Adrenal gland (tissue), 12 donors: Measurements from ENCODE around the gene GC. TPM values are rescaled to one million over a fixed set of nuclear protein-coding genes. Genes with fewer than 3 reads are reported as not detected.

Source experiments
- DNase-seq, 7 donors: peaks; one replicate each; pipeline ENCODE4 v3.0.0-alpha.2; 2019 to 2020
- H3K27ac ChIP-seq, 5 donors: fragments of 200-600 bp; sonication (generic) in 4 of 5; 1 replicate in 3 of 5; 2 replicates in 2 of 5; pipeline versions ENCODE4 v1.5.1 to v1.8.0; 2016 to 2020; ENCODE audit warnings: mild to moderate bottlenecking in 1 of 5
- H3K27me3 ChIP-seq: fragments of 200-600 bp; 2 replicates; pipeline ENCODE4 v1.8.0; 2021
- H3K36me3 ChIP-seq, 2 donors: fragments of 200-600 bp; replicated peaks in 1 of 2; 1 replicate in 1 of 2; 2 replicates in 1 of 2; pipeline versions ENCODE4 v1.5.1 to v1.8.0; 2018 to 2022
- H3K4me1 ChIP-seq, 2 donors: fragments of 200-600 bp; replicated peaks in 1 of 2; 1 replicate in 1 of 2; 2 replicates in 1 of 2; pipeline versions ENCODE4 v1.5.1 to v1.8.0; 2018 to 2021
- H3K4me3 ChIP-seq, 4 donors: fragments of 200-600 bp; sonication (generic) in 3 of 4; one replicate each; pipeline ENCODE4 v1.5.1; 2016 to 2018
- H3K9me3 ChIP-seq, 3 donors: fragments of 200-600 bp; sonication (generic) in 1 of 3; replicated peaks in 1 of 3; 1 replicate in 2 of 3; 2 replicates in 1 of 3; pipeline versions ENCODE4 v1.5.1 to v1.8.0; 2016 to 2021
- CTCF ChIP-seq, 6 experiments: fragments of 450-650 bp in 4 of 6; fragments of 200-600 bp in 2 of 6; sonication (generic) in 1 of 6; IDR thresholded peaks; 1 replicate in 5 of 6; 2 replicates in 1 of 6; pipeline versions ENCODE4 v1.5.1 to v1.8.0; 2016 to 2021; ENCODE audit warnings: antibody characterized with exemption in 6 of 6, mild to moderate bottlenecking in 2 of 6, moderate library complexity in 1 of 6
- POLR2A ChIP-seq, 2 donors: fragments of 450-650 bp; IDR thresholded peaks; one replicate each; pipeline ENCODE4 v1.6.1; 2017; ENCODE audit warnings: antibody characterized with exemption in 2 of 2, mild to moderate bottlenecking in 2 of 2, moderate library complexity in 1 of 2
- WGBS, 4 donors: extraction: QIAGEN DNeasy Blood & Tissue Kit in 2 of 4; methylation state at CpG; one replicate each; pipeline versions ENCODE4 v1.1.5 to v1.1.7; 2013 to 2017; 5-methylcytosine and 5-hydroxymethylcytosine counted together
- intact Hi-C, 2 donors: fragments of 100-400 bp; cut with DNase I; formaldehyde crosslinking; loops; one replicate each; pipeline versions ENCODE4 v1.14.1 to v1.15.0; 2022 to 2023
- polyA plus RNA-seq, 3 donors: library from polyadenylated mRNA; stranded (reverse); fragments of 200-250 nt in 2 of 3; fragments of 350-450 nt in 1 of 3; fragmentation: Illumina TruSeq in 1 of 3; extraction: RNeasy Lipid Tissue Mini Kit (QIAGEN cat#74804) in 1 of 3; gene quantifications; one replicate each; pipeline ENCODE4 v1.2.3, GENCODE V29; 2013 to 2014
- total RNA-seq, 9 donors: library from RNA; depleted of rRNA in 4 of 9; stranded (reverse); fragments of >200 nt in 4 of 9; fragments of 120-200 nt in 1 of 9; fragmentation: NEBNext Ultra II Directional in 1 of 9; extraction: Animal tissue kit (Norgen Biotek cat#: 25700) in 1 of 9; gene quantifications; one replicate each; pipeline versions ENCODE4 v1.1.0 to v1.2.4, GENCODE V29; 2013 to 2023
- donor health status: healthy with polysubstance abuse.
- donor health status: Bipolar disorder and iron deficiency.
- donor health status: DM: yes; HTN: yes; CAD: no.
- donor health status: DM: no; HTN: no; CAD: no.
- donor health status: DM: no; HTN: no; CAD: no.
- donor health status: DM: yes; HTN: yes; CAD: no.

GC gene
- total and polyA plus RNA-seq, 12 donors, result 0.03 to 1.4 (median 0.74) TPM; not detected in 6

GRCh38 chr4:71729856-71730255 is 54.0 kb downstream of the GC start:
- Histone ChIP-seq H3K4me1 (no peaks in the 10 kb centered on the region), H3K9me3 (no peaks in the 10 kb centered on the region), H3K27ac (no peak overlapping the region), H3K36me3 (no peaks in the 10 kb centered on the region), H3K27me3 (no peaks in the 10 kb centered on the region), H3K4me3 (no peak overlapping the region)
- WGBS, 4 donors, result 68 to 85% (median 71%) methylated on average over 2 of the region's 2 CpGs
- intact Hi-C loops, result no loop called here
- no peak for TF ChIP-seq POLR2A (IDR thresholded peaks at IDR 0.05)
- no peak for TF ChIP-seq CTCF (IDR thresholded peaks at IDR 0.05)
- no peak for DNase-seq

DNA sequence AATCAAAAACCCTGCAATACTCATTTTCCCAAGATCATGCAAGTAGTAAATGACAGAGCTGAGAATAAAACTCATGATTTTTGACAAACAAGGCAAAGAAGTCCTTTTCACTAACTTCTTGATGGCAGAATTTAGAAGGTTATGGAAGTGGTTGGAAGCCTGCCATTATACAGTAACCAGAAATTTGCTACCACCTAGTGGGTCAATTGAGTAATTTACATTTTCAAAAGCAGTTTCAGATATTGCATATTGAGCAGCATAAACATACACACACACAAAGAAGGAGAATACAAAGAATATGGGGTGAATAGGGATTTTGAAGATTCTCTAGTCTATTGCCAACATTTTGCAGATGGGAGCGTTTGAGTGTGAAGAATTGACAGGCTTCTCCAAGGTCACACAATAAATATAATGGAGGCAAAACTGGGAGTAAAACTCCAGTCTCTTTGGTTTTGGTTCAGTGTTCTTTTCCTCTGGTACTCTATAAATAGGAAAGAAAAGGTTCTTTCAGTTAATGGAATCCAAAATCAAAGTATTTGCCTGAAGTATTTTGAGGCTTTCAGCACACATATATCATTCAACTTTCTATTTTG is 70.2 kb downstream of the GC start:
- intact Hi-C loops, result loop anchor here in 1 of 2 donors (10.0 kb wide), 1 partner anchor 489 kb away; no protein-coding TSS in a partner anchor
- H3K4me3 ChIP-seq, result no peak overlapping the region
- TF ChIP-seq CTCF (IDR thresholded peaks at IDR 0.05), result peak; percentile 32 to 71 (median 66)
- no peak for TF ChIP-seq POLR2A (IDR thresholded peaks at IDR 0.05)
- H3K27ac ChIP-seq, result no peak overlapping the region
- 7 to 18% (median 11%) methylated on average over 1 of the region's 1 CpG for WGBS, 4 donors
- DNase-seq, result peak in 2 of 7 donors; percentile 16 to 22
- no peaks in the 10 kb centered on the region for H3K4me1 ChIP-seq
- no peaks in the 10 kb centered on the region for H3K36me3 ChIP-seq
- H3K9me3 ChIP-seq, result no peaks in the 10 kb centered on the region
- H3K27me3 ChIP-seq, result no peaks in the 10 kb centered on the region

DNA sequence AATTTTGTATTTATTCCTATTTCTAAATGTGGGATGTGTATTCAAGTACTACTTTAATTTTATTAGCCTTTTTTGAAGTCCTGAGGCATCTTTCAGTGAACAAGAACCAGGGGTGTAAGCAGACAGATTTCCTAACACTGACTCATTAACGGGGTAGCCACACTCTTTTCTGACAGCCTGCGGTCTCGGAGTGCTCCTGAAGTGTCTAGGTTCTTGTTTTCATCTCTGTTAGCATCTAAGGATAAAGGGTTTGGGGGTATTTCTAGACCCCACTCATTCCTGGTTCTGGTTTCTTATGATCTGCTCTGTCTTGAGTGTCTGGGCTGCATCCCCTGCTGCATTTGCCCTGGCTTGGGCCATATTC is 71.9 kb downstream of the GC start:
- DNase-seq, result no peak
- TF ChIP-seq POLR2A (IDR thresholded peaks at IDR 0.05), result no peak
- no peak for TF ChIP-seq CTCF (IDR thresholded peaks at IDR 0.05)
- Histone ChIP-seq H3K27me3 (no peaks in the 10 kb centered on the region), H3K36me3 (no peaks in the 10 kb centered on the region), H3K9me3 (no peaks in the 10 kb centered on the region), H3K4me1 (no peaks in the 10 kb centered on the region), H3K27ac (no peak overlapping the region), H3K4me3 (no peak overlapping the region)
- WGBS, 4 donors, result 82 to 86% (median 84%) methylated on average over 3 of the region's 3 CpGs
- intact Hi-C loops, result loop anchor here in 1 of 2 donors (10.0 kb wide), 1 partner anchor 487 kb away; no protein-coding TSS in a partner anchor

- Histone ChIP-seq H3K36me3 (no peaks in the 10 kb centered on the region), H3K27ac (no peak overlapping the region), H3K4me3 (no peak overlapping the region), H3K27me3 (no peaks in the 10 kb centered on the region), H3K4me1 (no peaks in the 10 kb centered on the region), H3K9me3 (no peaks in the 10 kb centered on the region)
- TF ChIP-seq POLR2A (IDR thresholded peaks at IDR 0.05), result no peak
- no peak for TF ChIP-seq CTCF (IDR thresholded peaks at IDR 0.05)
- intact Hi-C loops, result loop anchor here in 1 of 2 donors (10.0 kb wide), 1 partner anchor 487 kb away; no protein-coding TSS in a partner anchor
- no peak for DNase-seq
- 44 to 63% (median 56%) methylated on average over 2 of the region's 2 CpGs for WGBS, 4 donors
Observed at GRCh38 chr4:71711044-71711984, 72.6 kb downstream of the GC start.
